NCI-H82 treated with DMSO at 0.1 percent for 48 hours (cell line): ENCODE results near the gene NCOA5.
A peak's percentile ranks its signal among the peaks of the same experiment; 100 is the strongest.

ENCODE experiments used
- DNase-seq: peaks from one replicate; lab custom pipeline; 2025; ENCODE audit not compliant: unreplicated experiment; lab: John Stamatoyannopoulos, UW

NCOA5 gene

DNA sequence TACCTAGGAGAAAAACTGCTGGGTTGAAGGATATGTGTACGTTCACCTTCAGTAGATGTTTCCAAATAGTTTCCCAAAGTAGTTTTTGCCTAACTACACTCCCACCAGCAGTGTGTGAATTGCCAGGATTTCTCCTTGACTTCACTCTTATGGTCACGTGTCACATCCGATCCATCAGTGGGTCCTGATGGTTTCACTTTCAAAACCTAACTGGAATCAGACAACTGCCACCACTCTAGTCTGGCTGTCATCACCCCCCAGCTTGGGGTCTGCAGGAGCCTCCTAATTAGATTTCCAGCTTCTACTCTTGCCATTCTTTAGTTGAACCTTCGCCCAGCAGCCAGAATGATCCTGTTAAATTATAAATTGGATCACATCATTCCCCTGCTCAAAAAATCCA is 69.2 kb downstream of the NCOA5 start:
- DNase-seq: peak; percentile 96

DNA sequence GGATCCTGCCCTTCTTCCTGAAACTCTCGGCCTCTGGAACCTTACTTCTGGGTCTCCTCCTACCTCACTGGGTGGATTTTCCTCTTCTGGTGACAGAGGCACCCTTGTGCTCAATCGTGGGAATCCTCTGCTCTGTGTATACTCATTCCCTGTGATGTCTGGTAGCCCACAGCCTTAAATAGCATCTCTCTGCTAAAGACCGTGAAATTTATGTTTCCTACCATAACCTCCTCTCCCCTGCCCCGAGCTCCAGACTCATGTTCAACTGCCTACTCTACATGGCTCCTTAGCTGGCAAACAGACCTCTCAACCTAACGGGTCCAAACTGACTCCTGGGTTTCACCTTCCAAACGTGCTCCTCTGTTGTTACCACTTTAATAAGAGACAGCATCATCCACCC is 71.2 kb downstream of the NCOA5 start:
- no peak for DNase-seq

GRCh38 chr20:46018112-46018511 is 71.7 kb downstream of the NCOA5 start:
- DNase-seq: no peak

GRCh38 chr20:46017272-46017671 is 72.5 kb downstream of the NCOA5 start:
- no peak for DNase-seq

DNA sequence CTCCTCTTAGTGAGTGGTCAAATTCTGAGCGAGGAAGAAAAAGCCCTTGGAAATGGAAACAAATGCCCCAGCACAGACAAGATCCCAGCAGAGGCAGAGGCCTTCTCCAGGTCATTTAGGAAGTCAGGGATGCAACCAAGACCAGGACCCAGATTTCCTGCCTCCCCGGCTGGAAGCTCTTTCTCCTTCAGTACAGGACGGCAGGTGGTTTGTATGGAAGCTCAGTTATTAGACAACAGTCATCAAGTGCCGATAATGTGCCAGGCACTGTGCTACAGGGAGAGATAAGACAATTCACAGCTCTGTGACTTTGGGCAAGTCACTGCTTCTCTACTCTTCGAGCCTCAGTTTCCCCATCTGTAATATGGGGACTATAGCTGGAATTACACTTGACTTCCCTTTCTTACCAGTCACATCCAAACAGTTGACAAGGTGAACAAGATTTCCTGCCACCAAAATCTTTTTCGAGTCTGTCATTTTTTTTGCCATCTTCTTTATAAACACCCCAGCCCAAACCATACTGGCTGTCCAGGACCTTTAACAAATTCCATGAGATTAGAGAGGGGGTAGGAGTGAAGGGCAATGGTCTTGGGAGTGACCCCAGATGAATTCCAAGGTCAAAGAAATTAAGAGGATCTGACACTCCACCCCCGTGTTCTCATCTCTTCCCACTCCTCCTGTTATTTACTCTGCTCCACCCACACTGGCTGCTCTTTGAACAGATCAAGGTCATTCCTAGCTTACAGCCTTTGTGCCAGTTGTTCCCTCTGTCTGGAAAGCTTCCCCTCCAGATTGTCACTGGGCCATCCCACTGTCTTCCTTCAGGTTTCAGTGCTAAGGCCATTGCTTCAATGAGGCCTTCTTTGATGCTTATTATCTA is 75.0 kb downstream of the NCOA5 start:
- DNase-seq: no peak

- DNase-seq: peak; percentile 73
These were observed 75.8 kb downstream of the NCOA5 start for GRCh38 chr20:46013829-46014516.

GRCh38 chr20:46013322-46013828 is 76.4 kb downstream of the NCOA5 start:
- no peak for DNase-seq

- no peak for DNase-seq
These were observed 76.8 kb downstream of the NCOA5 start for GRCh38 chr20:46012921-46013320.

DNA sequence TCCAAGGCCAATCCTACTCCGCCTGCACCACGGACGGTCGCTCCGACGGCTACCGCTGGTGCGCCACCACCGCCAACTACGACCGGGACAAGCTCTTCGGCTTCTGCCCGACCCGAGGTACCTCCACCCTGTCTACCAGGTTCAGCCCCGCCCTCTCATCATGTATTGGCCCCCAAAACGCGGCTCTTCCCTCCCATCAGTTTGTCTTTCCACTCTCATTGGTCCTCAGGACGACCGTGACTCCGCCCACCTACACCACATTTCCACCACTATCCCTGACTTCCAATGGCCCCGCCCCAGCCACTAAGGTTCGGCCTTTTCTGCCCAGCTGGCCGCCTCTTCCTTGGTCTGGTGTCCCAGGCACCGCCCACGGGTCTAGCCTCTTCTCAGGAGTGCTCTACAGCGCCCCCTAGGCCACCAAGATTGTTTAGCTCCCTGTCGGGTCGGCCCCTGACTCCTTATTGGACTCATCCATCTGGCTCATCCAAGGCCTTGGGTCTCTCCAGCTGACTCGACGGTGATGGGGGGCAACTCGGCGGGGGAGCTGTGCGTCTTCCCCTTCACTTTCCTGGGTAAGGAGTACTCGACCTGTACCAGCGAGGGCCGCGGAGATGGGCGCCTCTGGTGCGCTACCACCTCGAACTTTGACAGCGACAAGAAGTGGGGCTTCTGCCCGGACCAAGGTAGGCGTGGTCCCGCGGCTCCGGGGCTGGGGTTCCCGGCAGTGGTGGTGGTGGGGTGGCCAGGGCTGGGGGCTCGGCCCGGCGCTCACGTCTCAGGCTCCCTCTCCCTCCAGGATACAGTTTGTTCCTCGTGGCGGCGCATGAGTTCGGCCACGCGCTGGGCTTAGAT is 77.9 kb downstream of the NCOA5 start:
- peak; percentile 90 for DNase-seq
